Parathyroid adenoma (tissue), 2 donors: ENCODE data around the gene NREP.

Source experiments
- H2AFZ ChIP-seq: fragments of 300-600 bp; sonication (generic); one replicate; pipeline ENCODE4 v1.7.0; 2017; ENCODE audit warnings: antibody characterized with exemption, mild to moderate bottlenecking
- H3K27ac ChIP-seq: fragments of 300-600 bp; sonication (generic); one replicate; pipeline ENCODE4 v1.7.0; 2017
- H3K27me3 ChIP-seq: fragments of 300-600 bp; sonication (generic); one replicate; pipeline ENCODE4 v1.7.0; 2017; ENCODE audit warnings: low read length; ENCODE audit not compliant: control insufficient read depth, insufficient read depth
- H3K36me3 ChIP-seq: fragments of 300-600 bp; sonication (generic); one replicate; pipeline ENCODE4 v1.7.0; 2017; ENCODE audit warnings: low read length; ENCODE audit not compliant: control insufficient read depth, insufficient read depth
- H3K4me1 ChIP-seq: fragments of 300-600 bp; sonication (generic); one replicate; pipeline ENCODE4 v1.7.0; 2017; ENCODE audit warnings: control low read depth
- H3K4me2 ChIP-seq: fragments of 300-600 bp; sonication (generic); one replicate; pipeline ENCODE4 v1.7.0; 2017; ENCODE audit warnings: low read length
- H3K4me3 ChIP-seq: fragments of 300-600 bp; sonication (generic); one replicate; pipeline ENCODE4 v1.7.0; 2017; ENCODE audit warnings: low read depth, low read length
- H3K79me2 ChIP-seq: fragments of 300-600 bp; sonication (generic); one replicate; pipeline ENCODE4 v1.7.0; 2017; ENCODE audit warnings: control low read depth
- H3K9ac ChIP-seq: fragments of 300-600 bp; sonication (generic); one replicate; pipeline ENCODE4 v1.7.0; 2017; ENCODE audit warnings: mild to moderate bottlenecking
- H3K9me3 ChIP-seq: fragments of 300-600 bp; sonication (generic); one replicate; pipeline ENCODE4 v1.7.0; 2017; ENCODE audit warnings: low read length; ENCODE audit not compliant: control insufficient read depth
- TF ChIP-seq, protein P1 (sequence below): fragments of 300-600 bp; sonication (generic); IDR thresholded peaks from one replicate; pipeline ENCODE4 v1.7.0; 2017; ENCODE audit warnings: antibody characterized with exemption, mild to moderate bottlenecking
- donor health status: primary hyperparathyroidism.

The NREP gene

DNA sequence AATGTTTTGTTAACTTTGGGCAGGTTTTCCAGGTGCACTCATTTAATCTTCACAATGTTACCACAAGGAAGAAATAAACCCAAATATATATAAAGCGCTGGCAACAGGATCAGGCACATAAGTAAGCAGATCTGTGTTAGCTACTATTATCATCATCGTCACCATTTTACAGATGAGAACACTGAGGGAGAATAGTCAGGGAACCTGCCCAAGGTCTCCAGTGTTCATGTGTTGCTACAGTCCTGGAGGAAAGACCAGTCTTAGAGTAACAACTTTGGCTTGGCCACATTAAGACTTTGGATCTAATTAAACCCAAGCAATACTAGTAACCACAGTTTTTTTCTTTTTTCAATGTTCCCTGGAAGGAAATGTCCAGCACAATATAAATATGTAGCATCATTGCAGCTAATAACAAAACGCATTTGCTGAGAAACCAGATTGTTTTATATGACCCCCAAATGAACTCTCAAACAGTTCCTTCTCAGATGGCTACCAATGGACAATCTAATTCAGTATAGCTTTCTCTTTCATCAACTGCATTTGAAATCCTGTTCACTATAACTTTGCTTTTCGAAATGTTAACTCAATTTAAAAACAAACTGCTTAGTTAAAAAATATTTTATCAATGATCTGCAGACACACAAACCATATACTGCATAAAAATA is 11.8 kb downstream of the NREP start:
- no peaks in the 10 kb centered on the region for H3K4me1 ChIP-seq

GRCh38 chr5:111744455-111744854 is 12.5 kb downstream of the NREP start:
- no peak overlapping the region for H3K4me3 ChIP-seq
- no peaks in the 10 kb centered on the region for H3K36me3 ChIP-seq
- H3K27ac ChIP-seq, result no peak overlapping the region
- TF ChIP-seq, protein P1, sequence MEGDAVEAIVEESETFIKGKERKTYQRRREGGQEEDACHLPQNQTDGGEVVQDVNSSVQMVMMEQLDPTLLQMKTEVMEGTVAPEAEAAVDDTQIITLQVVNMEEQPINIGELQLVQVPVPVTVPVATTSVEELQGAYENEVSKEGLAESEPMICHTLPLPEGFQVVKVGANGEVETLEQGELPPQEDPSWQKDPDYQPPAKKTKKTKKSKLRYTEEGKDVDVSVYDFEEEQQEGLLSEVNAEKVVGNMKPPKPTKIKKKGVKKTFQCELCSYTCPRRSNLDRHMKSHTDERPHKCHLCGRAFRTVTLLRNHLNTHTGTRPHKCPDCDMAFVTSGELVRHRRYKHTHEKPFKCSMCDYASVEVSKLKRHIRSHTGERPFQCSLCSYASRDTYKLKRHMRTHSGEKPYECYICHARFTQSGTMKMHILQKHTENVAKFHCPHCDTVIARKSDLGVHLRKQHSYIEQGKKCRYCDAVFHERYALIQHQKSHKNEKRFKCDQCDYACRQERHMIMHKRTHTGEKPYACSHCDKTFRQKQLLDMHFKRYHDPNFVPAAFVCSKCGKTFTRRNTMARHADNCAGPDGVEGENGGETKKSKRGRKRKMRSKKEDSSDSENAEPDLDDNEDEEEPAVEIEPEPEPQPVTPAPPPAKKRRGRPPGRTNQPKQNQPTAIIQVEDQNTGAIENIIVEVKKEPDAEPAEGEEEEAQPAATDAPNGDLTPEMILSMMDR, result no peak
- H3K9ac ChIP-seq, result no peak overlapping the region
- no peaks in the 10 kb centered on the region for H3K79me2 ChIP-seq
- no peak overlapping the region for H2AFZ ChIP-seq
- no peaks in the 10 kb centered on the region for H3K4me1 ChIP-seq
- H3K4me2 ChIP-seq, result no peak overlapping the region
- H3K27me3 ChIP-seq, result no peaks in the 10 kb centered on the region
- no peaks in the 10 kb centered on the region for H3K9me3 ChIP-seq

More for the DNA sequence above, 11.8 kb downstream of the NREP start:
- no peaks in the 10 kb centered on the region for H3K27me3 ChIP-seq
- H2AFZ ChIP-seq, result no peak overlapping the region
- H3K9ac ChIP-seq, result no peak overlapping the region
- H3K4me2 ChIP-seq, result no peak overlapping the region
- TF ChIP-seq, protein P1, result no peak
- no peak overlapping the region for H3K4me3 ChIP-seq
- H3K9me3 ChIP-seq, result no peaks in the 10 kb centered on the region
- H3K36me3 ChIP-seq, result no peaks in the 10 kb centered on the region
- no peak overlapping the region for H3K27ac ChIP-seq
- no peaks in the 10 kb centered on the region for H3K79me2 ChIP-seq

GRCh38 chr5:111743988-111744387 is 13.0 kb downstream of the NREP start:
- H3K79me2 ChIP-seq, result no peaks in the 10 kb centered on the region
- no peak overlapping the region for H3K4me2 ChIP-seq
- TF ChIP-seq, protein P1, result no peak
- H3K9ac ChIP-seq, result no peak overlapping the region
- H3K4me3 ChIP-seq, result no peak overlapping the region
- H2AFZ ChIP-seq, result no peak overlapping the region
- H3K27ac ChIP-seq, result no peak overlapping the region
- no peaks in the 10 kb centered on the region for H3K27me3 ChIP-seq
- no peaks in the 10 kb centered on the region for H3K36me3 ChIP-seq
- peaks cover 3% of the 10 kb centered on the region for H3K4me1 ChIP-seq
- no peaks in the 10 kb centered on the region for H3K9me3 ChIP-seq

DNA sequence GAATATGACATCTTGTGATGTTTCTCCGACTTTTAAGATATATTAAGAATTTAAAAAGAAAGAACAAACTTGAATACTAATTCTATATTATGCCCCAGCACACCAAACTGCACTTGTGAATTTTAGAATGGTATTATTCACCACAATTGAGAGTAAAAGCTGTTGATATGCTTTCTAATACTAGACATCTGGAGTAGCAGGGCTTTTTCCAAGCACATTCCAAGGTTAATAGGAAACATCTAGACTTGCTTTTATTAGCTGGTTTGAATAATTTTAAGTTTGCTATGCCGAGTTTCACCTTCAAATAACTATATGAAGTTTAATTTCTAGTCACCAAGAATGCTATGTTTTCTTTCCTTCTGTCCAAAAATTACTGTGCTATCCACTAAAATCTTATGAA is 13.5 kb downstream of the NREP start:
- H3K27ac ChIP-seq, result no peak overlapping the region
- no peaks in the 10 kb centered on the region for H3K27me3 ChIP-seq
- TF ChIP-seq, protein P1, result no peak
- H3K36me3 ChIP-seq, result no peaks in the 10 kb centered on the region
- no peaks in the 10 kb centered on the region for H3K79me2 ChIP-seq
- peaks cover 8% of the 10 kb centered on the region for H3K4me1 ChIP-seq
- H3K4me3 ChIP-seq, result no peak overlapping the region
- H3K4me2 ChIP-seq, result no peak overlapping the region
- no peak overlapping the region for H2AFZ ChIP-seq
- no peak overlapping the region for H3K9ac ChIP-seq
- H3K9me3 ChIP-seq, result no peaks in the 10 kb centered on the region
